Measurements from ENCODE around the gene C11orf42. TPM values are rescaled to one million over a fixed set of nuclear protein-coding genes. Genes with fewer than 3 reads are reported as not detected.

C11orf42 gene
- total and polyA plus RNA-seq, 2 donors (not counting 3 experiments of a cell fraction or from before 2014, with no cell fraction given): not detected

DNA sequence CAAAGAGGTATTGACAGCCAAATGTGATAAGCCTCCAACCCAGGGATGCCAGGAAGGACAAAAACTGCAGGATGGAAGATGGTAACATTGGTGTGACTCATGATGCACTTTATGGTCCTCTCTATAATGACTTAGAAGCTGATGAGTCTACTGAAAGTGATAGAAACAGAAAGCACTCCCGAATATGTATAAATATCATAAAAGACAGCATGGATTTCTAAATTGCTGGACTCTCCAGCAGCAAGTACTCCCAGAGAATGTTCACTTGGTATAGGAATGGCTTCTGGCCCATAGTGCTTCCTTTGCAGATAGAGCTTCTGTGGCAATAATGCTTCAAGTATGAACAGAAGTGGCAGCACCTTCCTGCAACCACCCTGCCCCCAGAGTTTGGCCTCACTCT, 35.1 kb upstream of the C11orf42 start, which contains the start of gene OR52B2:
Gene OR52B2, minus strand, starts transcription at position 101 of the 400 bp plus-strand sequence. Its CDS starts 0 bp downstream, at position 101.
- dilution Hi-C loops (cut with MboI; ENCODE audit: extremely low pct_ligation_motif_present, low sequenced_read_pairs): no loop called here
- FAIRE-seq (no peak), DNase-seq (ENCODE audit: low read depth, low spot score) (no peak)
- CTCF ChIA-PET: no interaction called here
- Histone ChIP-seq H3K79me2 (ENCODE audit: control insufficient read depth, insufficient read depth, low read length) (no peaks in the 10 kb centered on the region), H3K9ac (replicated peaks; ENCODE audit: extremely low read depth, insufficient read depth, low read length) (no peak within 1 kb of the TSS), H2AFZ (ENCODE audit: low read depth, low read length) (no peak within 1 kb of the TSS), H3K9me1 (replicated peaks; ENCODE audit: control insufficient read depth, extremely low read depth, insufficient read depth, low read length) (no peaks in the 10 kb centered on the region), H3K9me3 (replicated peaks; ENCODE audit: control insufficient read depth, insufficient read depth, low read length) (no peaks in the 10 kb centered on the region), H3K27me3 (ENCODE audit: control insufficient read depth in 2 of 2, insufficient read depth in 2 of 2, low read length in 2 of 2) (peaks cover 0 to 1% of the 10 kb centered on the region in 2 experiments), H3K4me3 (replicated peaks in 1 of 3; ENCODE audit: insufficient read depth in 1 of 3, low read depth in 1 of 3, low read length in 3 of 3) (no peak within 1 kb of the TSS), H3K4me2 (ENCODE audit: insufficient read depth, low read length) (no peak within 1 kb of the TSS), H3K27ac (ENCODE audit: insufficient read depth, low read depth, low read length) (no peak within 1 kb of the TSS), H3K4me1 (ENCODE audit: control insufficient read depth, extremely low read depth, insufficient read depth, low read length) (no peaks in the 10 kb centered on the region), H4K20me1 (replicated peaks; ENCODE audit: control insufficient read depth, extremely low read depth, insufficient read depth, low read length) (no peaks in the 10 kb centered on the region), H3K36me3 (ENCODE audit: control insufficient read depth in 2 of 2, extremely low read depth in 1 of 2, insufficient read depth in 2 of 2, low read length in 2 of 2) (no peaks in the 10 kb centered on the region)
- intact Hi-C loops (cut with micrococcal nuclease): no loop called here
- no peak for TF ChIP-seq POLR2AphosphoS5 (IDR thresholded peaks at IDR 0.05; ENCODE audit: insufficient read depth, low read depth, low read length)
- TF ChIP-seq MYC (IDR thresholded peaks at IDR 0.05; ENCODE audit: low read depth, low read length): no peak
- no peak for TF ChIP-seq JUN (IDR thresholded peaks at IDR 0.05; ENCODE audit: borderline replicate concordance, insufficient read depth, insufficient read length, low read depth)
- no peak for TF ChIP-seq FOS (IDR thresholded peaks at IDR 0.05; ENCODE audit: borderline replicate concordance, insufficient read depth, low read length)
- TF ChIP-seq, protein P1, sequence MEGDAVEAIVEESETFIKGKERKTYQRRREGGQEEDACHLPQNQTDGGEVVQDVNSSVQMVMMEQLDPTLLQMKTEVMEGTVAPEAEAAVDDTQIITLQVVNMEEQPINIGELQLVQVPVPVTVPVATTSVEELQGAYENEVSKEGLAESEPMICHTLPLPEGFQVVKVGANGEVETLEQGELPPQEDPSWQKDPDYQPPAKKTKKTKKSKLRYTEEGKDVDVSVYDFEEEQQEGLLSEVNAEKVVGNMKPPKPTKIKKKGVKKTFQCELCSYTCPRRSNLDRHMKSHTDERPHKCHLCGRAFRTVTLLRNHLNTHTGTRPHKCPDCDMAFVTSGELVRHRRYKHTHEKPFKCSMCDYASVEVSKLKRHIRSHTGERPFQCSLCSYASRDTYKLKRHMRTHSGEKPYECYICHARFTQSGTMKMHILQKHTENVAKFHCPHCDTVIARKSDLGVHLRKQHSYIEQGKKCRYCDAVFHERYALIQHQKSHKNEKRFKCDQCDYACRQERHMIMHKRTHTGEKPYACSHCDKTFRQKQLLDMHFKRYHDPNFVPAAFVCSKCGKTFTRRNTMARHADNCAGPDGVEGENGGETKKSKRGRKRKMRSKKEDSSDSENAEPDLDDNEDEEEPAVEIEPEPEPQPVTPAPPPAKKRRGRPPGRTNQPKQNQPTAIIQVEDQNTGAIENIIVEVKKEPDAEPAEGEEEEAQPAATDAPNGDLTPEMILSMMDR (IDR thresholded peaks at IDR 0.05; ENCODE audit: extremely low read depth in 1 of 2, insufficient read depth in 1 of 2, low read depth in 1 of 2, low read length in 2 of 2): no peak
- no peak for TF ChIP-seq GATA2 (IDR thresholded peaks at IDR 0.05; ENCODE audit: insufficient read depth, insufficient read length, low read depth, low read length)
- TF ChIP-seq, protein P2, sequence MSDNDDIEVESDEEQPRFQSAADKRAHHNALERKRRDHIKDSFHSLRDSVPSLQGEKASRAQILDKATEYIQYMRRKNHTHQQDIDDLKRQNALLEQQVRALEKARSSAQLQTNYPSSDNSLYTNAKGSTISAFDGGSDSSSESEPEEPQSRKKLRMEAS (IDR thresholded peaks at IDR 0.05; ENCODE audit: insufficient read depth, insufficient read length): no peak
- no peak for TF ChIP-seq POLR2A (IDR thresholded peaks at IDR 0.05; ENCODE audit: low read depth, low read length)
- no peak for TF ChIP-seq EZH2 (IDR thresholded peaks at IDR 0.05; ENCODE audit: borderline replicate concordance, low read depth, low read length, severe bottlenecking)
- POLR2A ChIA-PET: no interaction called here
- no TSS peak for BruUV-seq (replicated peaks)

All from endothelial cell of umbilical vein (primary cell).